Thymus (tissue), 11 donors: ENCODE data around the gene TNFSF15. TPM values are rescaled to one million over a fixed set of nuclear protein-coding genes. Genes with fewer than 3 reads are reported as not detected.
A peak's percentile ranks its signal among the peaks of the same experiment; 100 is the strongest.

Source experiments
- DNase-seq, 9 donors: peaks; one replicate each; pipeline ENCODE4 v3.0.0-alpha.2; 2013; ENCODE audit warnings: low spot score in 9 of 9, low read depth in 6 of 9, missing footprints in 1 of 9
- H3K27ac ChIP-seq, 2 donors: one replicate each; pipeline ENCODE4 v1.5.1; 2013; ENCODE audit warnings: control low read depth in 1 of 2, low read depth in 1 of 2, low read length in 1 of 2, mild to moderate bottlenecking in 1 of 2, moderate library complexity in 1 of 2
- H3K27me3 ChIP-seq, 2 donors: one replicate each; pipeline ENCODE4 v1.5.1; 2013; ENCODE audit warnings: low read length in 1 of 2; ENCODE audit not compliant: control insufficient read depth in 2 of 2, insufficient read depth in 1 of 2
- H3K36me3 ChIP-seq, 2 donors: one replicate each; pipeline ENCODE4 v1.5.1; 2013; ENCODE audit warnings: low read length in 1 of 2, mild to moderate bottlenecking in 1 of 2, moderate library complexity in 1 of 2; ENCODE audit not compliant: control insufficient read depth in 2 of 2, insufficient read depth in 2 of 2
- H3K4me1 ChIP-seq, 2 donors: one replicate each; pipeline ENCODE4 v1.5.1; 2013; ENCODE audit warnings: low read length in 2 of 2; ENCODE audit not compliant: control insufficient read depth in 2 of 2, insufficient read depth in 2 of 2
- H3K4me3 ChIP-seq, 2 donors: one replicate each; pipeline ENCODE4 v1.5.1; 2013; ENCODE audit warnings: low read length in 2 of 2, control low read depth in 1 of 2, mild to moderate bottlenecking in 1 of 2
- H3K9me3 ChIP-seq, 2 donors: one replicate each; pipeline ENCODE4 v1.5.1; 2013; ENCODE audit warnings: low read length in 1 of 2, mild to moderate bottlenecking in 1 of 2; ENCODE audit not compliant: control insufficient read depth in 2 of 2, insufficient read depth in 1 of 2
- WGBS: extraction: QIAGEN DNeasy Blood & Tissue Kit; methylation state at CpG from one replicate; pipeline ENCODE4 v1.1.7; 2013; 5-methylcytosine and 5-hydroxymethylcytosine counted together
- polyA plus RNA-seq: library from polyadenylated mRNA; stranded (reverse); fragments of 200-250 nt; gene quantifications from one replicate; pipeline ENCODE4 v1.2.3, GENCODE V29; 2013
- total RNA-seq: library from RNA; stranded (reverse); fragments of 120-200 nt; gene quantifications from one replicate; pipeline ENCODE4 v1.2.4, GENCODE V29; 2013
- donor health status: healthy.

TNFSF15 gene
- total and polyA plus RNA-seq, 2 donors: 0.50 to 1.5 TPM

DNA sequence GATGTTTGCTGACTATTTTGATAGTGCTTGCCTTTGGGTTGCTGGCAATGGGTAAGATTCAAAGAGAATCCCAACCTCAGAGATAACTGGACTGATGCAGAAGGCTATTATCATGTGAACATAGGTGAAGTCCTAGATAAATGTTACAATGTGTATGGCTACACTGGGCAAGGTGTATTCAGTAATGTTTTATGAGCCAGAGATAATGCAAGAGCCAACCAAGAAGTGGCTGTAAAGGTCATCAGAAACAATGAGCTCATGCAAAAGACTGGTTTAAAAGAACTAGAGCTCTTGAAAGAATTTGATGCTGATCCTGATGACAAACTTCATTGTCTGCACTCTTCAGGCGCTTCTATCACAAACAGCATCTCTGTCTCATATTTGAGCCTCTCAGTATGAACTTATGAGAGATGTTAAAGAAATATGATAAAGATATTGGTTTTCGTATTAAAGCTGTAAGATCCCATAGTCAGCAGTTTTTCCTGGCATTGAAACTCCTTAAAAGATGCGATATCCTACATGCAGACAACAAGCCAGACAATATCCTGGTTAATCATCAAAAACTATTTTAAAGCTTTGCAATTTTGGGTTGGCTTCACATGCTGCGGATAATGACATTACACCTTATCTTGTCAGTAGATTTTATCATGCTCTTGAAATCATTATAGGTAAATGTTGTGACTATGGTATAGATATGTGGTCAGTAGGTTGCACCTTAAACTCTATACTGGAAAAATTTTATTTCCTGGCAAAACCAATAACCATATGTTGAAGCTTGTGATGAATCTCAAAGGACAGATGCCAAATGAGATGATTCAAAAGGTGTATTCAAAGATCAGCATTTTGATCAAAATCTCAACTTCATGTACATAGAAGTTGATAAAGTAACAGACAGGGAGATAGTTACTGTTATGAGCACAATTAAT is 41.9 kb upstream of the TNFSF15 start:
- Histone ChIP-seq H3K4me3 (no peak overlapping the region), H3K36me3 (no peaks in the 10 kb centered on the region), H3K27me3 (no peaks in the 10 kb centered on the region), H3K9me3 (no peaks in the 10 kb centered on the region), H3K27ac (no peak overlapping the region), H3K4me1 (peaks cover 0 to 2% of the 10 kb centered on the region in 2 donors)
- 97% methylated on average over 4 of the region's 4 CpGs for WGBS
- no peak for DNase-seq

DNA sequence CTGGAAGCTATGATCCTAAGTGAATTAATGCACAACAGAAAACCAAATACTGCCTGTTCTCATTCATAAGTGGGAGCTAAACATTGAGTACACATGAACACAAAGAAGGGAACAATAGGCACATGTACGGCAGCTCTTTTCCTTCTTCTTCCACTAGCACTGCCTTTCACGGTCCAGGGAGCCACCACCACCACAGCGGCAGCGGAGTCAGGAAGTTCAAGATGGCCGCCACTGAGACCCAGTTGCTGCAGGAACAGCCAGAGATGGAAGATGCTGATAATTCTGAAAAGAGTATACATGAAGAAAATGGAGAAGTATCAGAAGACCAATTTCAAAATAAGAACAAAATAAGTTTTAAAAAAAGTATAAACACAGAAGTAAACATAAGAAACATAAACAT is 39.5 kb upstream of the TNFSF15 start:
- 92% methylated on average over 5 of the region's 5 CpGs for WGBS
- H3K36me3 ChIP-seq: no peaks in the 10 kb centered on the region
- no peak overlapping the region for H3K4me3 ChIP-seq
- H3K27ac ChIP-seq: no peak overlapping the region
- no peaks in the 10 kb centered on the region for H3K9me3 ChIP-seq
- H3K4me1 ChIP-seq: peaks cover 0 to 2% of the 10 kb centered on the region in 2 donors
- H3K27me3 ChIP-seq: no peaks in the 10 kb centered on the region
- no peak for DNase-seq

DNA sequence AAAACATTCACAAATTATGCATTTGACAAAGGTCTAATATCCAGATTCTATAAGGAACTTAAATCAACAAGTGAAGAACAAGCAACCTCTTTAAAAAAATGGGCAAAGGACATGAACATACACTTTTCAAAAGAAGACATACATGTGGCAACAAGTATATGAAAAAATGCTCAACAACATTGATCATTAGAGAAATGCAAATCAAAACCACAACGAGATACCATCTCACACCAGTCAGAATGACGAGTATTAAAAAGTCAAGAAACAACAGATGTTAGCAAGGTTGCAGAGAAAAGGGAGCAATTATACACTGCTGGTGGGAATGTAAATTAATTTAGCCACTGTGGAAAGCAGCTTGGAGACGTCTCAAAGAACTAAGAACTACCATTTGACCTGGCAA is 38.9 kb upstream of the TNFSF15 start:
- Histone ChIP-seq H3K9me3 (no peaks in the 10 kb centered on the region), H3K27me3 (no peaks in the 10 kb centered on the region), H3K27ac (no peak overlapping the region), H3K4me3 (no peak overlapping the region), H3K4me1 (peaks cover 0 to 2% of the 10 kb centered on the region in 2 donors), H3K36me3 (no peaks in the 10 kb centered on the region)
- WGBS: 52% methylated on average over 3 of the region's 3 CpGs
- DNase-seq: peak in 1 of 9 donors; percentile 8

DNA sequence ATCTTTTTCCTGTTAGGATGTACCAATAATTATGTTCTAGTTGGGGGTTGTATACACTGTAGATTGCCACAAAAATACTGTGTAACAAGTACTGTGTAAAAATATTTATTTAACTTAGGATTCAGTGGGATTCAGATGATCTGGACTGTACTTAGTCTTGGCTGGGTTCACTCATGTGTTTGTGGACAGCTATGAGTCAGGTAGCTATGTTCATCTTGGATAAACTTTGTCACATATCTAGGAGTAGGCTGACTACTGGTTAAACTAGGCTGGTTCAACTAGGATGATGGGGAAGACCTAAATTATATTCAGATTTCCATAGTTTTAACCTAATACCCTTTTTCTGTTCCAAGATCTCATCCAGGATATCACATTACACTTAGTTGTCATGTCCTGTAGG is 32.1 kb upstream of the TNFSF15 start:
- no peaks in the 10 kb centered on the region for H3K36me3 ChIP-seq
- H3K27ac ChIP-seq: no peak overlapping the region
- DNase-seq: no peak
- no peak overlapping the region for H3K4me3 ChIP-seq
- H3K4me1 ChIP-seq: no peaks in the 10 kb centered on the region
- no peaks in the 10 kb centered on the region for H3K9me3 ChIP-seq
- H3K27me3 ChIP-seq: no peaks in the 10 kb centered on the region

DNA sequence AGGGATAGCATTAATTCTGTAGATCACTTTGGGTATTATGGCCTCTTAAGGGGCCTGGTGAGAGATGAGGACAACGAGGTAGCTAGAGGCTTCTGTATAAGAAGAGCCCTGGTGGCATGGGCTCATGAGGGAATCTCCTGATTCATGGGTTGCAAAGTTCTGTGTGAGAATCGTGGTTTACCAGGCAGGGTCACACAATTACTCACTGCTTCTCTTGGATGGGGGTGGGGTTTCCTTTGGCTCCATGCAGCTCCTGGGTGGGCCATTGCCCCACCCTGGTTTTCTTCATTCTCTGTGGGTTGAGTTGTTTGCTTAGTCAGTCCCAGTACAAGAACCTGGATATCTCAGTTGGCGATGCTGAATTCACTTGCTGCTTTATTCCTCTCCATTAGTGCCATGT is 30.9 kb upstream of the TNFSF15 start:
- no peak for DNase-seq
- no peaks in the 10 kb centered on the region for H3K9me3 ChIP-seq
- 93% methylated on average over 3 of the region's 3 CpGs for WGBS
- H3K27ac ChIP-seq: no peak overlapping the region
- no peaks in the 10 kb centered on the region for H3K27me3 ChIP-seq
- H3K4me1 ChIP-seq: no peaks in the 10 kb centered on the region
- no peaks in the 10 kb centered on the region for H3K36me3 ChIP-seq
- no peak overlapping the region for H3K4me3 ChIP-seq

DNA sequence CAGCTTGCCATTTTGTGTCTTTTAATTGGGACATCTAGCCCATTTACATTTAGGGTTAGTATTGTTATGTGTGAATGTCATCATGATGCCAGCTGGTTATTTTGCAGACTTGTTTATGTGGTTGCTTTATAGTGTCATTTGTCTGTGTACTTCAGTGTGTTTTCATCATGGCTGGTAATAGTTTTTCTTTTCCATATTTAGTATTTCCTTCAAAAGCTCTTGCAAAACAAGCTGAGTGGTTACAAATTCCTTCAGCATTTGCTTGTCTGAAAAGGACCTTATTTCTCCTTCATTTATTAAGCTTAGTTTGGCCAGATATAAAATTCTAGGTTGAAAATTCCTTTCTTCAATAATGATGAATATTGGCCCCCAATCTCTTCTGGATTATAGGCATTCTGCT is 28.5 kb upstream of the TNFSF15 start:
- no peaks in the 10 kb centered on the region for H3K4me1 ChIP-seq

DNA sequence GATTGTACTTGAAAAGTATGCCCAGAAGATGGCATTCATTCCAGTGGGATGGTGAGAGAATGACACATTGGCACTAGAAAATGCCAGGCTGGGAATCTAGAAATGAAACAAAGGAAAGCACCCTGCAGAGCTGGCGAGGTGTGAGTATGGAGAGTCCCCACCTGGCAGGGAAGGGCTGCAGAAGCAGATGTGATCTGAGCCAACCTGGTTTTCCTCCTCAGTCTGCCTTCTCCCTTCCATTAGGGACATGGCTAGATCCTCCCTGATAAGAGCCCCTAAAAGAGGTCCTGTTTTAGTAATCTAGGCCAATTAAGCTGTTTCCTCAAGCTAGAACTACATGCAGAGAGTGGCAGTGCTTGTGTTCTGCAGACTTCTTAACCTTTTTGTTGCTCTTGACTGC is 24.7 kb upstream of the TNFSF15 start:
- WGBS: 89% methylated on average over 1 of the region's 1 CpG
- no peak for DNase-seq
- Histone ChIP-seq H3K27me3 (no peaks in the 10 kb centered on the region), H3K9me3 (no peaks in the 10 kb centered on the region), H3K27ac (no peak overlapping the region), H3K4me3 (no peak overlapping the region), H3K4me1 (no peaks in the 10 kb centered on the region), H3K36me3 (no peaks in the 10 kb centered on the region)

More for the DNA sequence above, 28.5 kb upstream of the TNFSF15 start:
- Histone ChIP-seq H3K9me3 (no peaks in the 10 kb centered on the region), H3K27ac (no peak overlapping the region), H3K36me3 (no peaks in the 10 kb centered on the region), H3K4me3 (no peak overlapping the region), H3K27me3 (no peaks in the 10 kb centered on the region)
- DNase-seq: no peak

DNA sequence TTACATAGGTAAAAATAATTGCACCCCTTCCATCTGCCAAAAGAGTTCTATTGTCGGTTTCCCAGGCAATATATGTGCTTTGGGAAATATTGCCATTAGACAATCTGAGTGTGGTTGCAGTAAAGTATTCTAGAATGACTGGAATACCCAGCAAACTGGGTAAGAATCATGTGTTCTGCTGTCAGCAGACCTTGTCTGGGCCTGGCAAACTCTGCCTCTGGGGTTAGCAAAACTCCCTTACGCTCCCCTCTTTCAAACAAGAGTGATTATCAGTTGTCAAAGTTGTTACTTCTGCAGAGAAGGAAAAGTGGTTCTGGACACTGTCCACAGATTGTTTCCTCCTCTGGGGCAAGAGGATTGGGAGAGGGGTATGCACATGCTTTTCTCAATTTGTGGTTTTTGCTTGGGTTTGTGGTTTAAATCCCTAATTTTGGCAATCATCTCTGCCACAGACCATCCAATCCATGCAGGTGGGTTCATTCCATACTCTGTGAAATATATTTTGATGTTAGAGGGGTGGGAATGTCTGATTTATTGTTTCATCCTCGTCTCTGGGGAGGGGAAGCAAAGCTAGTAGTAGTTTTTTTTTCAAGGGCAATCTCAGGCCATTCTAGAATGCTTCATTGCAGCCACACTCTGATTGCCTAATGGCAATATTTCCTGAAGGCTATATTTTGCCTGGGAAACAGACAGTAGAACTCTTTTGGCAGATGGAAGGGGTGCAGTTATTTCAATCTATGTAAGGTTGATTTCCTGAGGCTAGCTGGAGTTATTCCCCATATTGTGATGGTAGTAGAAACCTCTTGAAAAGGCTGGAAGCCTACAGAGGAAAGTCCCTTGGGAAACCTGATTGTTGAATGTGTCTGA is 24.0 kb upstream of the TNFSF15 start:
- 78% methylated on average over 3 of the region's 3 CpGs for WGBS
- no peaks in the 10 kb centered on the region for H3K36me3 ChIP-seq
- H3K9me3 ChIP-seq: no peaks in the 10 kb centered on the region
- no peaks in the 10 kb centered on the region for H3K27me3 ChIP-seq
- no peaks in the 10 kb centered on the region for H3K4me1 ChIP-seq
- no peak for DNase-seq
- H3K27ac ChIP-seq: no peak overlapping the region
- H3K4me3 ChIP-seq: no peak overlapping the region

DNA sequence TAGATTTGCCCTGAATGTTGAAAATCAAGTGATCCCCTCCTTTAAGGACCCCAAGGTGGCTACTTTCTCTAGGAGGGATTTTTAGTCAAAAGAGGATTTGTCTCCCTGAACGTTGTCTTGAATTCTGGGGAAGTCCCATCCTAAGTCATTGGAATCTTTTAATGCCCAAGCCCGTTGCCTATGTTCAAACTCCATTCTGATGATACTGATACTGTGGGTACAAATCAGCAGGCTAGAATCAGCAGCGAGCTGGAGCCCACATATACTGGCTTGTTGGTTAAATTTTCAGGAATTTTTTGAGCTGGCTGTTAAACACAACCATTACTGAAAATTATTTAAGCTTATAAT is 22.4 kb upstream of the TNFSF15 start:
- no peaks in the 10 kb centered on the region for H3K9me3 ChIP-seq
- H3K27me3 ChIP-seq: no peaks in the 10 kb centered on the region
- H3K36me3 ChIP-seq: no peaks in the 10 kb centered on the region
- no peak overlapping the region for H3K4me3 ChIP-seq
- no peak overlapping the region for H3K27ac ChIP-seq
- 92% methylated on average over 3 of the region's 3 CpGs for WGBS
- DNase-seq: no peak
- H3K4me1 ChIP-seq: no peaks in the 10 kb centered on the region
